Subcutaneous adipose tissue (tissue), 4 donors: ENCODE measurements around the gene NAV3. TPM values are rescaled to one million over a fixed set of nuclear protein-coding genes. Genes with fewer than 3 reads are reported as not detected.

Experiments
- total RNA-seq, 4 donors: library from RNA; depleted of rRNA; stranded (reverse); fragments of >200 nt; gene quantifications; one replicate each; pipeline ENCODE4 v1.1.0, GENCODE V29; 2016
- TF ChIP-seq, protein P1 (sequence below): fragments of 450-650 bp; IDR thresholded peaks from one replicate; pipeline ENCODE4 v1.5.1; 2016; ENCODE audit warnings: low read depth, mild to moderate bottlenecking, control low read depth, antibody characterized with exemption, moderate library complexity

Gene NAV3
- total RNA-seq, 4 donors from 2014 or later: 9.3 to 36.6 (median 20.6) TPM

DNA sequence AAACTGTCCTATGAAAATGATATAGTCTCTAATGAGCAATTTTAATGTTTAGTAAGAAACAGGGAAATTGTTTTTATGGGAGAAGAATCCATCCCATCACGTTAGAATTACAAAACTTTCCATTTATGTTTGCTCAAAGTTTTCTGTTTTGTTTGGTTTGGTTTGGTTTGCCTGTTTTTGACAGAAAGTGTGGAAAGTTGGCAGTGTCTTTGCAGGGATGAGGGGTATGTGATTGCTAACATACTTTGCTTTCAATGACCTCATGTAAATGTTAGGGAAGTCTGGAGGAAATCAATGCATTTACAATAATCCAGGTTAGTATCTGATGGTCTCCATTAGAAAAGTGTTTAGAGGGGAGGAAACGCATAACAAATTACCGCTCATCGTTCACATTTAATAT is 12.3 kb upstream of the NAV3 start:
- TF ChIP-seq, protein P1, sequence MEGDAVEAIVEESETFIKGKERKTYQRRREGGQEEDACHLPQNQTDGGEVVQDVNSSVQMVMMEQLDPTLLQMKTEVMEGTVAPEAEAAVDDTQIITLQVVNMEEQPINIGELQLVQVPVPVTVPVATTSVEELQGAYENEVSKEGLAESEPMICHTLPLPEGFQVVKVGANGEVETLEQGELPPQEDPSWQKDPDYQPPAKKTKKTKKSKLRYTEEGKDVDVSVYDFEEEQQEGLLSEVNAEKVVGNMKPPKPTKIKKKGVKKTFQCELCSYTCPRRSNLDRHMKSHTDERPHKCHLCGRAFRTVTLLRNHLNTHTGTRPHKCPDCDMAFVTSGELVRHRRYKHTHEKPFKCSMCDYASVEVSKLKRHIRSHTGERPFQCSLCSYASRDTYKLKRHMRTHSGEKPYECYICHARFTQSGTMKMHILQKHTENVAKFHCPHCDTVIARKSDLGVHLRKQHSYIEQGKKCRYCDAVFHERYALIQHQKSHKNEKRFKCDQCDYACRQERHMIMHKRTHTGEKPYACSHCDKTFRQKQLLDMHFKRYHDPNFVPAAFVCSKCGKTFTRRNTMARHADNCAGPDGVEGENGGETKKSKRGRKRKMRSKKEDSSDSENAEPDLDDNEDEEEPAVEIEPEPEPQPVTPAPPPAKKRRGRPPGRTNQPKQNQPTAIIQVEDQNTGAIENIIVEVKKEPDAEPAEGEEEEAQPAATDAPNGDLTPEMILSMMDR: no peak

DNA sequence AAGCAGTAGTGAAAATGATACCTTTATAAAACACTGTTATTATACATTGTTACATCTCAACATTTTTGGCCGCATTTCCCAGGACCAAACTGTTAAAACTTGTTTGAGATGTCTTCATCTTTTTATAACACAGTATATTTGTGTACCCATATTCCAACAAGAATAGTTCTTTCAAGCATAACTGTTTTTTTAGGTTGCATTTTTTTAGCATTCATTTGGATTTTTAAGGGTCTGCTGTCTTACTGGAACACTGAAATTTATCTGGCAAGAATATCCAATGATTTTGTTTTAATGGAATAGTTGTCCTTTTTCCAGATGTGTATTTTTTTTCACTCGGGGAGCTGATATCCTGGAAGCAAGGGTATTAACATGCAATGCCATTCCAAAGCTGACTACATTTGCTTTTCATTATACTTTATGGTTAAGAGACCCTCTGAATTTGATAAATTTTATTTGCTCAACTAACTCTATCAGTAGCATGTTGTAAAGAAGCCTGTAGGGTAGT is 8.9 kb upstream of the NAV3 start:
- TF ChIP-seq, protein P1: no peak

DNA sequence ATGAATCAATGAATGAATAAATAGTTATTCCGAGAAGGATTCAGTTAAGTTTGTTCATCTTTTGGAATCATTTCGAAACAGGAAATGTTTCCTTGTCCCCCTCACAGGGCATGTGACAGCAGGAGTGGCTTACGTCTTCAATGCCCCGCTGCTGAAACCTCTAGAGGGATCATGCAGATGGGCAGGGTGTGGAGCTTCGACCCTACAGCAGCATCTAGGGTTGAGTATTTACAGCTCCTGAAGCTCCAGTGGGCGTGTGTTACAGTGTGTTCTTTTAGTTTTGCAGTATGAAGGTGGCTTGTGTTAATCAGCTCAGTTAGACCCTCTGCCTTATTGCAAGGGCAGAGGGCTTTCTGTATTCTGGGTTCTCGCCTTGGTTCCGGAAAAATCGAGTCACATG is 2.6 kb downstream of the NAV3 start:
- TF ChIP-seq, protein P1: no peak

DNA sequence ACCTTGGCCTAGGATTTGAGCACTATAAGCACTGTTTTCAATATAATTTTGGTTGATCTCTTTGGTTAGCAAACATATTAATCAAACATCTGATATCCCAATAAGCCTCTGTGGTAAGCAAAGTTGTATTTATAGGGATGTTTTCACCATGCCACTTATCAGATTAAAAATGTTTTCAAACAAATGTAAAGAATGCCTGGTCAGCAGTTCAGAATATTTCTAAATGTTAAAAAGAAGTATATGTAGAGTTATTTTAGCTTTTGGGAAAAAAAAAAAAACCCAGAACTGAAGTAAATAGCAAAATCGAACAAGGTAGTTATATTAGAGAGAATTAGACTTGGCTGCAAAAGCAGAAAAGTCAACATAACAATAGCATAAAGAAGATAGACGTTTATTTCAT is 3.9 kb downstream of the NAV3 start:
- TF ChIP-seq, protein P1: no peak

DNA sequence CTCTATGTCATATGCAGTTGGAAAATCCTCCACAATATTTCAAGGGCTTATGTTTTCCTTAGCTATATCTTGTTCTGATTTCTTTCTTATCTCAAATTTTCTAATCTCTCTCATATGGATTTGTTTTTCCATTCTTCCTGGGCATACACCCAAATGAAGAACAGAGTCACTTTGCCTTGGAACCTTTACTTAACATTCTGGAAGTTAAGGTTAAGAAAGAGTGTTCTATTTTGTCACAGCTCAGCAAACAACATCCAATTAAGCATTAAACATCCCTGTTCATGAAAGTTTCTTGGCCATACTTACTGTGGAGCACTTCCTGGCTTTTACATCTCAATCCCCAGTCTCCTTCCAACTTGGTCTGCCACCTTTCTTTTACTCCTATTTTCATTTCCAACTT is 5.3 kb downstream of the NAV3 start:
- TF ChIP-seq, protein P1: no peak

DNA sequence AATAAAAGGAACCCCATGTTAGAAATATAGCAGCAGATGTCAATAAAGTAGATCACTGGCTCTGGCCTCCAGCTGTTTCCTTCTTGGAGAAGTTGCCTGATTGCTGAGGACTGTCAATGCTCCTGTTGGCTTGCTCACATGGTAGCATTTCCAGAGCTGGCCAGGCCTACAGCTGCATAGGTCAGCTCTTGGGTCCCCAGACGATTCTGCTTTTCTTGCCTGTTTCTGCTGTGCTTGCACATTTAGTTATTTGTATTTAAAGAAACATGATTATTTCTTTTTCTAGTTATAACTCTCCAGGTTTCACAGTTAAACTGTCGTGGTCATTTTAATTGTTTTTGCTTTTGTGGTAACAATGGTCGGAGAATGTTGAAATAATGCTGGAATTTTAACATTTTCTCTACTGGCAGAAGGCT is 7.2 kb downstream of the NAV3 start:
- TF ChIP-seq, protein P1: no peak

DNA sequence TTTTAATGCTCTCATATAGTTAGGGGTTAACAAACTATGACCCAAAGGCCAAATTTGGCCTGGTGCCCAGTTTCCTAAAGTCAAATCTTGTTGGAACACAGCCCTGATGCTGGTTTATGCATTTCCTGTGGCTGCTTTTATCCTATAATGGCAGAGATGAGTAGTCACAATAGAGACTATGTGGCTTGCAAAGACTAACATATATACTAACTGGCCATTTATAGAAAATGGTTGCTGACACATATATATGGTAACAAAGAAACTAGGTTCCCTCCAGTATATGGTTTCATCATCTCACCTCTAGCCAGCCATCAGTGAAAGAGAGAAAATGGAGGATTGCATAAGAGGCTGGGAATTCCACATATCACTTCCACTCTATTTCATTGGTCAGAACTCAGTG is 10.8 kb downstream of the NAV3 start:
- TF ChIP-seq, protein P1: no peak
